ENCODE measurements around the gene ARHGAP24.

- no peak for TF ChIP-seq CTCF (conservative IDR thresholded peaks at IDR 0.05)
- TF ChIP-seq ZFX (IDR thresholded peaks at IDR 0.05), result no peak
Observed at GRCh38 chr4:85496126-85496849, 21.3 kb downstream of the ARHGAP24 start.
